ENCODE measurements around the gene NKX2-3. TPM values are rescaled to one million over a fixed set of nuclear protein-coding genes. Genes with fewer than 3 reads are reported as not detected.
A peak's percentile ranks its signal among the peaks of the same experiment; 100 is the strongest.

NKX2-3 gene
- total RNA-seq, 1 experiment from 2014 or later: not detected

DNA sequence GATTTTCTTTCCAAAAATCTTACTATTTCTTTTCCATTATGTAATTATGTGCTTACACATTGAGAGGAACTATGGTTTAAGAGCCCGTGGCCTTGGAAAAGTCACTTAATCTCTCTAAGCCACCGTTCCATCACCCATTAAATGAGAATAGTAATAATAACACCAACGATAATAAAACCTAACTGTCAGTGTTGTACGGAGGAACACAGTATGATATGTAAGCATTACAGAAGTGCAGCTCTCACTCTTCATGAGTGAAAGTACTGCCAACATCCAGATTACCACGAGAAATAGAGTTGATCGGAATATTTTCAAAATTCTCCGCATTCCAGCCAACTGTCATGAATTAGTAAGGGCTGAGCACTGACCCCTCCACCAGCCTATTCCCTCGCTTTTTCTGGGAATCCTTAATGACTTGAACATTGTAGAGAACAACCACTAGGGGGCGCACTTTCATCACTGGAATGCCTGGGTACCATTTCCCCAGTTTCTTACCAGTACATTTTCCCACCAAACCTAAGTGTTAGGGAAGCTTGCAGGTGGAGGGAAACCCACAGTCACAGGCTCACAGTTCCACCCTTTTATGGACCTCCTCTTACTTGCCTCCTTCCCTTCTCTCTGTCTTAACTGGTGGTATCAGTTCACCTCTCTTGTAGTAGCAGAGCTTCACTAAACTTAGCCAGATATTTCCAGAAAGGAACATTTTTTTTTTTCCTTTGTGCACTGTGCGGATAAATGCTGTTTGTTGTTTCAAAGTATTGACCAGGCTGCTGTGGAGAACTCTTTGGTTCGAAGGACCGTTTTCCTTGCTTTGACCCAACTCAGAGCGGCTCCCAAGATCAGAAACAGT is 27.8 kb downstream of the NKX2-3 start:
- Histone ChIP-seq H3K4me2 (ENCODE audit: low read length) (peak overlapping the region; percentile 41), H4K20me1 (ENCODE audit: insufficient read depth) (no peaks in the 10 kb centered on the region), H3K4me3 (replicated peaks in 1 of 2; ENCODE audit: low read depth in 1 of 2, low read length in 2 of 2) (no peak overlapping the region), H3K9me3 (ENCODE audit: control insufficient read depth in 1 of 2, insufficient read depth in 1 of 2, low read depth in 1 of 2, low read length in 2 of 2) (no peaks in the 10 kb centered on the region), H2AFZ (ENCODE audit: low read depth, low read length, poor library complexity, severe bottlenecking) (peak overlapping the region; percentile 77), H3K9me2 (ENCODE audit: insufficient read depth) (no peaks in the 10 kb centered on the region), H3K36me3 (ENCODE audit: control insufficient read depth in 1 of 2, insufficient read depth in 2 of 2, low read length in 2 of 2) (no peaks in the 10 kb centered on the region), H3K4me1 (ENCODE audit: control insufficient read depth in 1 of 2, insufficient read depth in 2 of 2, low read length in 2 of 2) (peaks cover 0 to 4% of the 10 kb centered on the region in 2 experiments; a peak in 1 of 4 replicates), H3K27me3 (ENCODE audit: insufficient read depth, low read length) (no peaks in the 10 kb centered on the region; the same call in 1 of the 2 replicates), H3K79me2 (ENCODE audit: insufficient read depth, low read length) (no peaks in the 10 kb centered on the region), H3K9ac (ENCODE audit: low read length) (no peak overlapping the region), H3K27ac (ENCODE audit: low read depth, low read length) (no peak overlapping the region)
- ATAC-seq: peak; percentile 94
- no TSS peak for BruUV-seq (replicated peaks)
- ChIA-PET POLR2A (interaction anchor here (0.7 to 1.1 kb wide), 2 partner anchors 41 to 130 kb away, joined by 4 to 8 read pairs; partner anchors contain the start of gene GOT1), RAD21 (ENCODE audit: low non-redundant PET in 1 of 2, low total read pairs in 2 of 2, uncharacterized antibody in 2 of 2, unreplicated experiment in 2 of 2) (interaction anchor here (0.6 to 1.7 kb wide), 3 partner anchors 51 to 345 kb away, joined by 3 to 5 read pairs (median 5); no protein-coding TSS in a partner anchor), CTCF (interaction anchor here (0.6 to 4.8 kb wide), 22 partner anchors 8 to 406 kb away, joined by 3 to 52 read pairs (median 4); no protein-coding TSS in a partner anchor)
- DNase-seq (ENCODE audit: low read depth, low spot score): peak; percentile 61
- TF ChIP-seq SIN3A (IDR thresholded peaks at IDR 0.05; ENCODE audit: low read depth) (no peak), RAD21 (IDR thresholded peaks at IDR 0.05; ENCODE audit: low read depth) (peak; percentile 94)
- TF ChIP-seq, protein P1, sequence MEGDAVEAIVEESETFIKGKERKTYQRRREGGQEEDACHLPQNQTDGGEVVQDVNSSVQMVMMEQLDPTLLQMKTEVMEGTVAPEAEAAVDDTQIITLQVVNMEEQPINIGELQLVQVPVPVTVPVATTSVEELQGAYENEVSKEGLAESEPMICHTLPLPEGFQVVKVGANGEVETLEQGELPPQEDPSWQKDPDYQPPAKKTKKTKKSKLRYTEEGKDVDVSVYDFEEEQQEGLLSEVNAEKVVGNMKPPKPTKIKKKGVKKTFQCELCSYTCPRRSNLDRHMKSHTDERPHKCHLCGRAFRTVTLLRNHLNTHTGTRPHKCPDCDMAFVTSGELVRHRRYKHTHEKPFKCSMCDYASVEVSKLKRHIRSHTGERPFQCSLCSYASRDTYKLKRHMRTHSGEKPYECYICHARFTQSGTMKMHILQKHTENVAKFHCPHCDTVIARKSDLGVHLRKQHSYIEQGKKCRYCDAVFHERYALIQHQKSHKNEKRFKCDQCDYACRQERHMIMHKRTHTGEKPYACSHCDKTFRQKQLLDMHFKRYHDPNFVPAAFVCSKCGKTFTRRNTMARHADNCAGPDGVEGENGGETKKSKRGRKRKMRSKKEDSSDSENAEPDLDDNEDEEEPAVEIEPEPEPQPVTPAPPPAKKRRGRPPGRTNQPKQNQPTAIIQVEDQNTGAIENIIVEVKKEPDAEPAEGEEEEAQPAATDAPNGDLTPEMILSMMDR (IDR thresholded peaks at IDR 0.05 in 2 of 3, conservative IDR thresholded peaks at IDR 0.05 in 1 of 3; ENCODE audit: borderline replicate concordance in 1 of 3, insufficient read depth in 1 of 3, low read depth in 2 of 3, low read length in 2 of 3): peak; percentile 81 to 99 (median 92)
- intact Hi-C loops (cut with micrococcal nuclease): loop anchor here (1.0 kb wide), 2 partner anchors 52 to 151 kb away; no protein-coding TSS in a partner anchor

DNA sequence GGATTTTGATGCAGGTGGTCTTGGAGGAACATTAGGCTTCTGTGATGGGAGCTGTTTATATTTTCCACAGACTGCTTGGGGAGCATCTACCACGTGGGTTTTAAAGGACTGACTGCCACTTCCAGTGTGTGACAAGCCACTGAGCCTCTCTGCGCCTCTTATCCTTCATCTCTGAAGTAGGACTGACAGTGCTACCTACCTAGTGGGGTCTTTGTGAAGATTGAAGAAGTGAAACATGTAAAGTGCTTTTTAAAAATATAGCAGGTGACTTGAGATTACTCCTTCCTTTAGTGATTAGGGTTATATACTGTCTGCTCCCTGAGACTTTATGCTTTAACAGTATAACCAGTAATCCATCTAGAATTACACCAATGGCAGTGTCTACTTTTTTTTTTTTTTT is 29.9 kb downstream of the NKX2-3 start:
- no peak for ATAC-seq
- Histone ChIP-seq H3K4me3 (replicated peaks in 1 of 2; ENCODE audit: low read depth in 1 of 2, low read length in 2 of 2) (no peak overlapping the region), H3K27me3 (ENCODE audit: insufficient read depth, low read length) (no peaks in the 10 kb centered on the region), H3K9ac (ENCODE audit: low read length) (no peak overlapping the region), H3K27ac (ENCODE audit: low read depth, low read length) (no peak overlapping the region), H3K79me2 (ENCODE audit: insufficient read depth, low read length) (no peaks in the 10 kb centered on the region), H3K4me1 (ENCODE audit: control insufficient read depth in 1 of 2, insufficient read depth in 2 of 2, low read length in 2 of 2) (peaks cover 0 to 4% of the 10 kb centered on the region in 2 experiments; a peak in 1 of 4 replicates), H4K20me1 (ENCODE audit: insufficient read depth) (no peaks in the 10 kb centered on the region), H3K4me2 (ENCODE audit: low read length) (no peak overlapping the region), H3K9me2 (ENCODE audit: insufficient read depth) (no peaks in the 10 kb centered on the region), H2AFZ (ENCODE audit: low read depth, low read length, poor library complexity, severe bottlenecking) (no peak overlapping the region), H3K9me3 (ENCODE audit: control insufficient read depth in 1 of 2, insufficient read depth in 1 of 2, low read depth in 1 of 2, low read length in 2 of 2) (no peaks in the 10 kb centered on the region), H3K36me3 (ENCODE audit: control insufficient read depth in 1 of 2, insufficient read depth in 2 of 2, low read length in 2 of 2) (no peaks in the 10 kb centered on the region)
- BruUV-seq (replicated peaks): no TSS peak
- intact Hi-C loops (cut with micrococcal nuclease): no loop called here
- ChIA-PET POLR2A (no interaction called here), RAD21 (ENCODE audit: low non-redundant PET in 1 of 2, low total read pairs in 2 of 2, uncharacterized antibody in 2 of 2, unreplicated experiment in 2 of 2) (interaction anchor here in 1 of 2 experiments (0.7 kb wide), 2 partner anchors 19 to 150 kb away, joined by 3 to 5 read pairs; no protein-coding TSS in a partner anchor), CTCF (interaction anchor here (4.4 kb wide), 1 partner anchor 52 kb away, joined by 52 read pairs; no protein-coding TSS in a partner anchor)
- DNase-seq (ENCODE audit: low read depth, low spot score): no peak
- TF ChIP-seq SRF (IDR thresholded peaks at IDR 0.05; ENCODE audit: low read depth) (no peak), RAD21 (IDR thresholded peaks at IDR 0.05; ENCODE audit: low read depth) (no peak), SP1 (IDR thresholded peaks at IDR 0.05; ENCODE audit: low read depth) (no peak), EZH2 (IDR thresholded peaks at IDR 0.05) (no peak), POLR2A (IDR thresholded peaks at IDR 0.05; ENCODE audit: borderline replicate concordance, extremely low read depth, insufficient read depth, insufficient read length) (no peak), EGR1 (IDR thresholded peaks at IDR 0.05; ENCODE audit: low read depth) (no peak), SIN3A (IDR thresholded peaks at IDR 0.05; ENCODE audit: low read depth) (no peak)
- TF ChIP-seq, protein P1 (IDR thresholded peaks at IDR 0.05 in 2 of 3, conservative IDR thresholded peaks at IDR 0.05 in 1 of 3; ENCODE audit: borderline replicate concordance in 1 of 3, insufficient read depth in 1 of 3, low read depth in 2 of 3, low read length in 2 of 3): no peak
- TF ChIP-seq, protein P2, sequence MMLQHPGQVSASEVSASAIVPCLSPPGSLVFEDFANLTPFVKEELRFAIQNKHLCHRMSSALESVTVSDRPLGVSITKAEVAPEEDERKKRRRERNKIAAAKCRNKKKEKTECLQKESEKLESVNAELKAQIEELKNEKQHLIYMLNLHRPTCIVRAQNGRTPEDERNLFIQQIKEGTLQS (IDR thresholded peaks at IDR 0.05): no peak
